ENCODE results near the gene RLN3.

GRCh38 chr19:14061751-14062557, 34.0 kb downstream of the RLN3 start, which contains the start of gene PALM3:
- TF ChIP-seq CTCF (IDR thresholded peaks at IDR 0.05 in 2 of 3, conservative IDR thresholded peaks at IDR 0.05 in 1 of 3; ENCODE audit: insufficient read depth in 2 of 3, low read depth in 1 of 3, low read length in 3 of 3) (no peak), TAF15 (IDR thresholded peaks at IDR 0.05; ENCODE audit: low read depth, low read length) (no peak), MYC (IDR thresholded peaks at IDR 0.05; ENCODE audit: low read depth, low read length) (no peak), MYC (CRISPR knock-in tag; IDR thresholded peaks at IDR 0.05; ENCODE audit: borderline replicate concordance, low read depth) (no peak), REST (IDR thresholded peaks at IDR 0.05; ENCODE audit: borderline replicate concordance) (no peak), REST (CRISPR knock-in tag; IDR thresholded peaks at IDR 0.05; ENCODE audit: low read depth) (no peak), BRD9 (IDR thresholded peaks at IDR 0.05; ENCODE audit: low read depth, partially characterized antibody) (no peak), MYBL2 (IDR thresholded peaks at IDR 0.05; ENCODE audit: low read depth) (no peak), MYBL2 (CRISPR knock-in tag; IDR thresholded peaks at IDR 0.05; ENCODE audit: borderline replicate concordance) (no peak), ZBTB33 (CRISPR knock-in tag; IDR thresholded peaks at IDR 0.05) (no peak)

All from K562 (cell line).